Measurements from ENCODE around the gene CFAP45. TPM values are rescaled to one million over a fixed set of nuclear protein-coding genes. Genes with fewer than 3 reads are reported as not detected.

The CFAP45 gene
- total RNA-seq, 2 experiments from 2014 or later = 1.3 to 1.4 TPM

DNA sequence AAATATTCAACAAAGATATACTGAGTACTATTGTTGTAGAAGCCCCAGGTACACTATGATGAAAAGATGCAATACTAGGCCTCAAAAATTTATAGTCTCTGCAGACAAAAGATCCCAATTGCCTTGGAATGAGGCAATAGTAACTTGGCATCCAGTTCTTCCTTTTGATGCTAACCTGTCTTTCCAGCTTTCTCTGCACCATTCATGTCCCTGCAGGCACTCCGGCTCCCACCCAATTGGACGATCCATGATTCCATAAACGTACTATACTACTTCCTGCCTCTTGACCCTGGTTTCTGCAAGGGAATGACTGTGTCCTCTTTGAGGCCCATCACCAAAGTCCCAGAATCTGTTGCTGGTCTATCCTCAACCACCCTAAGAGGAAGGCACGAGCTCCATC is 33.4 kb upstream of the CFAP45 start:
- Mint-ChIP-seq H3K27me3 (peaks cover 2% of the 10 kb centered on the region), H3K4me3 (no peak overlapping the region), H3K27ac (no peak overlapping the region), H3K36me3 (ENCODE audit: low read depth) (no peaks in the 10 kb centered on the region), H3K4me1 (ENCODE audit: low read depth) (peaks cover 3% of the 10 kb centered on the region), H3K9me3 (no peaks in the 10 kb centered on the region)
- POLR2A ChIA-PET = interaction anchor here (1.0 kb wide), 1 partner anchor 8 kb away, joined by 3 read pairs; the partner anchor contains the start of gene TAGLN2
- DNase-seq (no peak), ATAC-seq (no peak)
- intact Hi-C loops (cut with micrococcal nuclease) = no loop called here
- TF ChIP-seq, protein P1, sequence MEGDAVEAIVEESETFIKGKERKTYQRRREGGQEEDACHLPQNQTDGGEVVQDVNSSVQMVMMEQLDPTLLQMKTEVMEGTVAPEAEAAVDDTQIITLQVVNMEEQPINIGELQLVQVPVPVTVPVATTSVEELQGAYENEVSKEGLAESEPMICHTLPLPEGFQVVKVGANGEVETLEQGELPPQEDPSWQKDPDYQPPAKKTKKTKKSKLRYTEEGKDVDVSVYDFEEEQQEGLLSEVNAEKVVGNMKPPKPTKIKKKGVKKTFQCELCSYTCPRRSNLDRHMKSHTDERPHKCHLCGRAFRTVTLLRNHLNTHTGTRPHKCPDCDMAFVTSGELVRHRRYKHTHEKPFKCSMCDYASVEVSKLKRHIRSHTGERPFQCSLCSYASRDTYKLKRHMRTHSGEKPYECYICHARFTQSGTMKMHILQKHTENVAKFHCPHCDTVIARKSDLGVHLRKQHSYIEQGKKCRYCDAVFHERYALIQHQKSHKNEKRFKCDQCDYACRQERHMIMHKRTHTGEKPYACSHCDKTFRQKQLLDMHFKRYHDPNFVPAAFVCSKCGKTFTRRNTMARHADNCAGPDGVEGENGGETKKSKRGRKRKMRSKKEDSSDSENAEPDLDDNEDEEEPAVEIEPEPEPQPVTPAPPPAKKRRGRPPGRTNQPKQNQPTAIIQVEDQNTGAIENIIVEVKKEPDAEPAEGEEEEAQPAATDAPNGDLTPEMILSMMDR (IDR thresholded peaks at IDR 0.05) = no peak
- CTCF ChIA-PET = interaction anchor here (1.0 to 21.5 kb wide), 5 partner anchors 41 to 153 kb away, joined by 3 to 374 read pairs (median 4); partner anchors contain the start of gene PIGM

DNA sequence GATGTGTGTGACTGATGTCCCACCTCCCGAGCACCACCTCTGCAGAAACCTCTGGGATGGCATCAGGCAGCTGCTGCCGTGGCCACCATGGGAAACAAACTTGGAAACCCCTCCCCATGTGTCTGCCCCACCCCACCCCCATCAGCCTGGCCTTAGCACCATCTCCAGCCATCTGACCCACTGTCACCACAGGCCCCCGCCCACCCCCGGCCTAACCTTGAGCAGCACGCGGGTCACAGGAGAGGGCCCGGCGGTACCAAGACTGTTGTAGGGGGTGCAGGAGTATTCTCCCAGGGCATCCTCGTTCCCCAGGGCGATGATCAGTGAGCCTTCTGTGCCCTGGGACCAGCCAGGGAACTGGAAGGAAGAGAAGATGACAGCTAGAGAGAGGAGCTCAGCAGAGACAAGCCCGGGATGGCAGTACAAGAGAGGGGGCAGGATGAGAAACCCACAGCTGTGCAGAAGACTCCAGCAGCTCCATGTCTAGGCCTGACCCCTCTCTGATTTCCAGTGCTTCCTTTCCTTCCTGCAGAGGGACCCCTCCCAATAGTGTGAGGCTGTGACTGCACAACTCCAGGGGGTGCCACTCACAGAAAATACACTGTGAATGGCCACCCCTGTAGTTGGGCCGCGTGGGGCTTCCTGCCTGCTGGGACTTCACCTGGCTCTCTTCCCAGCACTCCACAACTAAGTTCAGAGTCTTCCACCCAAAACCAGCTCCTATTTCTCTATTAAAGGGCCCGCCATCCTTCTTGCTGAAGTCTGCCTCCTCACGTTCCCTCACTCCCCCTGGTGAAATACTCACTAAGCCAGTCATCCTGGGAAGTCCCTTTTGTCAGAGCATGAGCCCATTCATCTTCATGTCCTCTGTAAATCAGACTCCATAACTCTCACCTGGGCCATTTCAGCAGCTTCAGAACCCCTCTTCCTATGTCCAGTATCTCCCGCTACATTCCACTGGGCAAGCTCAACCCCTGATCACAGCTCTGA is 32.6 kb upstream of the CFAP45 start:
- H3K4me3 Mint-ChIP-seq = no peak overlapping the region
- ATAC-seq = no peak
- H3K27ac Mint-ChIP-seq = no peak overlapping the region
- H3K4me1 Mint-ChIP-seq (ENCODE audit: low read depth) = peaks cover 3% of the 10 kb centered on the region
- H3K27me3 Mint-ChIP-seq = peaks cover 2% of the 10 kb centered on the region
- POLR2A ChIA-PET = interaction anchor here (1.0 kb wide), 2 partner anchors 7 to 9 kb away, joined by 3 read pairs; partner anchors contain the start of gene TAGLN2
- H3K9me3 Mint-ChIP-seq = no peaks in the 10 kb centered on the region
- CTCF ChIA-PET = interaction anchor here (1.0 to 21.5 kb wide), 4 partner anchors 40 to 113 kb away, joined by 3 to 374 read pairs (median 4); partner anchors contain the start of gene PIGM
- no peak for DNase-seq
- intact Hi-C loops (cut with micrococcal nuclease) = no loop called here
- H3K36me3 Mint-ChIP-seq (ENCODE audit: low read depth) = no peaks in the 10 kb centered on the region
- TF ChIP-seq, protein P1 (IDR thresholded peaks at IDR 0.05) = no peak

DNA sequence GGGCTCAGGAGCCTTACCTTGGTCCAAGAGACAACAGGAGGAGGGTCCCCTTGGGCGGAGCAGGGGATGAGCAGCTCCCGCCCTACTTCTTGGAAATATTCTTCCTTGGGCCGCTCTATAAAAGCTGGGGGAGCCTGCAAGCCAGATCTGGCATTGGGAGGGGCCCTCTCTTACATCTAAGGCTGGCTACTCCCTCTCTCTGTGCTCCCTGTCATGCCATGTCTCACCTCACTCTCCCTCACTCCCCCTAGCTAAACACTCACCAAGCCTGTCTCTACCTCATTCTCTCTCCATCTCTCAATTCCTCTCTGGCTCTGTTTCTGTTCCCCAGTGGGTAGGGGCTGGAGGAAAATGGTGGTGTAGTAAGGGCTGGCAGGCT is 31.8 kb upstream of the CFAP45 start:
- ChIA-PET CTCF (interaction anchor here (21.5 kb wide), 1 partner anchor 73 kb away, joined by 374 read pairs; no protein-coding TSS in a partner anchor), POLR2A (no interaction called here)
- intact Hi-C loops (cut with micrococcal nuclease) = no loop called here
- H3K9me3 Mint-ChIP-seq = no peaks in the 10 kb centered on the region
- H3K4me3 Mint-ChIP-seq = no peak overlapping the region
- ATAC-seq = no peak
- peaks cover 4% of the 10 kb centered on the region for H3K4me1 Mint-ChIP-seq (ENCODE audit: low read depth)
- no peaks in the 10 kb centered on the region for H3K36me3 Mint-ChIP-seq (ENCODE audit: low read depth)
- TF ChIP-seq, protein P1 (IDR thresholded peaks at IDR 0.05) = no peak
- no peak overlapping the region for H3K27ac Mint-ChIP-seq
- DNase-seq = no peak
- peaks cover 2% of the 10 kb centered on the region for H3K27me3 Mint-ChIP-seq

DNA sequence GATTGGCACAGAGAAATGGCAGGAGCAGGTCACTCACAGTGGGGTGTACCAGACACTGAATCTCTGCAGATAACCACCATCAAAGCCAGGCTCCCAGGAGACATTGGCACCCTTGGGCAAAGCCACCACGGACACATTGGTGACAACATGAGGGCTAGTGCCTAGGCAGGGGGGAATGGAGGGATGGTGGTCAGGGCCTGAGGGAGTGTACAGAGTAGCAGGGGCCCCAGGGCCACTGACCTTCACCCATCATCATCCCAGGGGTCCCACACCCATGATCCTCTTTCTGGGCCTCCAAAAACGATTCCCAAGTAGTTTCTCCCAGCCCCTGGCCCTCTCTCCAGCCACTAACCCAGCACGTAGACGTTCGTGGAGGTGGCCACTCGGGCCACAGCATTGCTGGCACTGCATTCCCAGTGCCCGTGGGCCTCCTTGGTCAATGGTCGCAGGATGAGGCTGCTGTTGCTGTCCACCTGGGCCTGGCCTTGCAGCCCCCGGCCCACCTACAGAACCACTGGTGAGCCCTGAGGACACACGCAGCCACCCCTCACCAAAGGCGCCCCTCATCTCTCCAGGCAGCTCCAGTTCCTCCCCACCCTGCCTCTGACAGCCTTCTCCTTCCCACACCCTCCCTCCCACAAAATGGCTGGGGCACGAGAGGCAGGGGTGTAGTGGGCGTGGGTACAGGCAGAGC is 31.3 kb upstream of the CFAP45 start:
- intact Hi-C loops (cut with micrococcal nuclease) = no loop called here
- TF ChIP-seq, protein P1 (IDR thresholded peaks at IDR 0.05) = no peak
- ATAC-seq (no peak), DNase-seq (no peak)
- H3K27ac Mint-ChIP-seq = no peak overlapping the region
- CTCF ChIA-PET = interaction anchor here (21.5 kb wide), 1 partner anchor 74 kb away, joined by 374 read pairs; no protein-coding TSS in a partner anchor
- POLR2A ChIA-PET = no interaction called here
- H3K4me3 Mint-ChIP-seq = no peak overlapping the region
- H3K4me1 Mint-ChIP-seq (ENCODE audit: low read depth) = peaks cover 7% of the 10 kb centered on the region
- peaks cover 2% of the 10 kb centered on the region for H3K27me3 Mint-ChIP-seq
- H3K36me3 Mint-ChIP-seq (ENCODE audit: low read depth) = no peaks in the 10 kb centered on the region
- no peaks in the 10 kb centered on the region for H3K9me3 Mint-ChIP-seq

Measured in activated CD8-positive, alpha-beta T cell treated with anti-CD3 and anti-CD28 coated beads for 36 hours (primary cell).